Ammon's horn (tissue), 1 donor: ENCODE results near the gene TMEM203.
A peak's percentile ranks its signal among the peaks of the same experiment; 100 is the strongest.

Experiments
- DNase-seq: peaks from one replicate; pipeline ENCODE4 v3.0.0-alpha.2; 2016; ENCODE audit warnings: low spot score

TMEM203 gene

GRCh38 chr9:137230705-137231371 lies 25.4 kb upstream of the TMEM203 start, which contains the start of gene SLC34A3:
SLC34A3 (plus strand) TSS chr9:137230901; CDS start chr9:137231703, 802 bp downstream.
- DNase-seq, result no peak

GRCh38 chr9:137229903-137230704 lies 24.7 kb upstream of the TMEM203 start:
- DNase-seq, result no peak

GRCh38 chr9:137228968-137229896 lies 23.8 kb upstream of the TMEM203 start:
- no peak for DNase-seq

- DNase-seq, result no peak
These were observed 23.1 kb upstream of the TMEM203 start for GRCh38 chr9:137228506-137228967.

- DNase-seq, result no peak
These were observed 22.5 kb upstream of the TMEM203 start for GRCh38 chr9:137227853-137228505.

DNA sequence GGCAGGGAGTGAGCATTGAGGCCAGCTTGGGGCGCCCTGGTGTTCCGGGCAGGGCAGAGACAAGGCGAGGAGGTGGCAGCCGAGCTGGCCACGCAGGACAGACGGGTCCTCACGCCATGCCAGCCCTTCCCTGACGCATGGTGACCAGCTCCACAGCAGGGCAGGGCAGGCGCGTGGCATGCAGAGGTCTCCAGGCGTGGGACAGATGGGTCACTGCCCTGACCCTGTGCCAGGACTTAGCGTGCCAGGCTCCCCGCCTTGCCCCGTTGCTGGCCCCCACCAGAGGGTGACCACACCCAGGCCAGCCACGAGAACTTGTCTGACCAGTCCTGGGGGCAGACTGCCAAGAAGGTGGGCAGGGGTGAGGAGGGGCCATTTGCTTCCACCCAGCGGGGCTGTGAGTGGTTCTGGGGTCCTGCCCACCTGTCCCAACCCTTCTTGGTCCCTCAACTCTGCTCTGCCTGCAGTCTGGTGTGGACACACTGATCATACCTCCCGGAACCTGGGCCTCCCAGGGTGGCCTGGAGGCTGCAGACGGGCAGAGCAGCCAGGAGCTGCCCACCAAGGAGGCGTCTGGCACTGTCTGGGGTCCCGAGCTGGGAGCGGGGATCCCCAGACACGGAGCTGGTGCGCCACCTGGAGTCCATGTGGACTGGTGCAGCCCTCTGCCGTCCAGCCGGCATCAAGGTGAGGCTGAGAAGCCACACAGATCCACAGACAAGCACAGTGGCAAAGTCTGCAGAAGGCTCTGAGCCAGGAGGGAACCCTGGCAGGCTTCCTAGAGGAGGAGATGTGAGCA lies 21.8 kb upstream of the TMEM203 start, which contains the start of gene RNF224:
RNF224 (plus strand) TSS at position 449 of the 799 bp plus-strand sequence. CDS start 834 bp downstream, outside the sequence.
- DNase-seq, result peak; percentile 73

GRCh38 chr9:137226338-137227053 lies 21.0 kb upstream of the TMEM203 start:
- no peak for DNase-seq

DNA sequence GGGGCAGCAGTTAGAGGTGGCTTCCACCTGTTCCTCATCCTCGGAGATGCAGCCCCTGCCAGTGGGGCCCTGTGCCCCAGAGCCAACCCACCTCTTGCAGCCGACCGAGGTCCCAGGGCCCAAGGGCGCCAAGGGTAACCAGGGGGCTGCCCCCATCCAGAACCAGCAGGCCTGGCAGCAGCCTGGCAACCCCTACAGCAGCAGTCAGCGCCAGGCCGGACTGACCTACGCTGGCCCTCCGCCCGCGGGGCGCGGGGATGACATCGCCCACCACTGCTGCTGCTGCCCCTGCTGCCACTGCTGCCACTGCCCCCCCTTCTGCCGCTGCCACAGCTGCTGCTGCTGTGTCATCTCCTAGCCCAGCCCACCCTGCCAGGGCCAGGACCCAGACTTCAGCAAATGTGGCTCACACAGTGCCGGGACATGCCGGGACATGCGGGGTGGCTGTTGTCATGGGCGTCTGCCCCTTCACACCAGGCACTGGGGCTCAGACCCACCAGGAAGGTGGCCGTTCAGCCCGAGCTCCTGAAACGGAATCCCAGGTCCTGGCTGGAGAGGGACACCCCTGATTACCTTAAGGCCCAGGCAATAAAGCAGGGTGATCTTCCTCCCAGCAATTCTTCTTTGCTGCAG lies 20.4 kb upstream of the TMEM203 start:
- DNase-seq, result no peak

- DNase-seq, result no peak
These were observed 19.6 kb upstream of the TMEM203 start, which contains the start of gene CYSRT1 for GRCh38 chr9:137224830-137225694. CYSRT1 (plus strand) TSS chr9:137225174; CDS start chr9:137225622, 448 bp downstream.

DNA sequence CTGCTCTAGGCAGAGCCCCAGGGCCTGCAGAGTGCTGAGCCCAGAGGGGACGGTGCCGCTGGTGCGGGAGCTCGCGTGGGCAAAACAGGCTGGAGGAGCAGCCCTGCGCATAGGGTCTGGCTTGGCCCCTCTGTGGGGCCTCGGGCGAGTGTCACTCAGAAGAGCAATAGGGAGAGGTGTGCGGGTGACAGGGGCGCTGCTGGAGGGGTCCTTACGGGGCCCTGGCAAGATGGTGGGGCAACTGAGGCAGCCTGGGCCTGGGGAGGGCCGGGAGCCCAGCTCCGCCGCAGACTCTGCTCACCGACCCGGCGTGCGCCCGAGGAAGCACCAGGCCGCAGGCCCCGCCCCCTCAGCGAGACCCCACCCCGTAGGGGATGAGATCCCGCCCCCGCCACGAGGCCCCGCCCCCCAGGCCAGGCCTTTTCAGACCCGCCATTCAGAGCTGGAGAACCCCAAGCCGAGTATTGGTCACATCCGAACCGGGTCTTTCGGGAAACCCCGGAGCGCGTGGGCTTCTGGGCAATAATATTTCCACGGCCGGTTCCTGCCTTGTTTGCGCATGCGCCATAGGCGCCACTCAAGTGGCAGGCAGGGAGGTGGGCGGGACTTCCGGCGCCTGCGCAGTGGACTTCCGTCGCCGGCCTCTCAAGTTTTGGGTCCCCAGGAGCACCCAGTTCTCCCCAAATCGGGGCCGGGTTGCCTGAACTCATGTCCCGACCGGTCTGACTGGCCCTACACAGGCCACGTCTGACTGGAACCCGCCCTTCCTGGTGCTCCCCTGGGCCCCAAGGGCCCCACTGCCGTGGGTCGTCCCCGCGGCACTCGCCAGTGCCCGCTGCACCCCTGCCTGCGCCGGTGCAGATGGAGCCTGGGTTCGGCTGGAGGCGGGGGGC lies 17.9 kb upstream of the TMEM203 start:
- peak; percentile 93 for DNase-seq

DNA sequence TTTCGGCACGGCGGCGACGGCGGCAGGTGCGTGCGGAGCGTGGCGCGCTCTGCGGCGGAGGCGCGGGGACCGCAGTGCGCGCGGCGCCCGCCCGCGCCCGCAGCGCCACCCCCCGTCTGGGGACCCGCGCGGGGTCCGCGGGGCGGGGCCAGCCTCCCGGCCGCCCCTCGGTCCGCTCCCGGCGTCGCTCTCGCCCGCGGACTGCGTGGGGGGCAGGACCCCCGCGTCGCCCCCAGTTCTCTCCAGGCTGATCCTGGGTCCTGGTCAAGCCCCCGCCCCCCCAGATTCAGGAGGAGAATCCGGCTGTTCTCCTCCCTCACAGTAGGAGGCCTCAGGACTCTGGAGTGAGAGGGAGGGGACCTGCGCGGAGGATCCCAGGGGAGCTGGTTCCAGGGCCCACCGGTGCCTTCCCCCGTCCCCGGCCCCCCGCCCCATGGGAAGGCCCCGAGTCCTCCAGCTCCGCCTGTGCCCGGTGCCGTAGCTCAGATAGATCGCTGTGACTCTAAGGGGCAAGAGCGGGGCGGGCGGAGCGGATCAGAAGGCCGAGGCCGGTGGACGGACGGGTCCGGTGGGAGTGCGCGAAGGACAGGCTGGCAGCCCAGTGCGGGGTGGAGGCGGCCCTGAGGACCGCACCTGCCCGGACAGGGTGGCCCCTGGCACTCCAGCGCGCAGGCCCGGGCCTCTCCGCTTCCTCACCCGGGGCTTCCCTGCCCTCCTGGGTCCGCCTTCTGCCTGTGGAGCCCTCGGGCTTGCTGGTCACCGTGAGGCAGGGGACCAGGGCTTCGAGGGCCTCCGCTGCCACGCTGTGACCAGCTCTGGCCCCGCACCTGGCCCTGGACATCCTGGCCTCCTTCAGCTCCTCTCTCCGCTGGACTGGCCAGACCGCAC lies 17.0 kb upstream of the TMEM203 start, which contains the start of gene RNF208:
RNF208 (minus strand) TSS at position 51 of the 888 bp plus-strand sequence. CDS start 1,028 bp downstream, outside the sequence.
- no peak for DNase-seq

- no peak for DNase-seq
These were observed 16.2 kb upstream of the TMEM203 start for GRCh38 chr9:137221506-137222111.

DNA sequence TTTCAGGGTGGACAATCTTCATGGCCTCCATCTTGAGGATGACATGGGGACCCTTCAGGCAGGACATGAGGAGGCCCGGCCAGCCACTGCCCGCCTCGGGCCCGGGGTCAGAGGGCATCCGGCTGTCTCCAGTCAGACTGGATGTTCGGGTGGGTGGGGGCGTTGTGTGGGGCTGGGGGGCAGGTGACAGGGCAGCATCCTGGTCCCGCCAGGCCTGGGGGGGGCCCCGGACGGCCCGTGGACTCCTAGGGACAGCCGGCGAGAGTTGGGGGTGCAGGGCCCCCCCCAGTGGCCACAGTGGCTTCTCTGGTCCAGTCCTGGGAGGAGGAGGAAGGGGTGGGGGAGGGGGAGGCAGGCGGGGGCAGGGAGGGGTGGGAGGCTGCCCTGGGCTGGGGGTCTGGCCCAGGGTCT lies 15.7 kb upstream of the TMEM203 start:
- no peak for DNase-seq

GRCh38 chr9:137220317-137221094 lies 15.1 kb upstream of the TMEM203 start:
- no peak for DNase-seq
